GM15510 (cell line): ENCODE results near the gene FBXO3.

Experiments
- POLR2A ChIP-seq: IDR thresholded peaks from 3 replicates; pipeline ENCODE4 v1.6.1; 2011; ENCODE audit warnings: borderline replicate concordance; ENCODE audit not compliant: insufficient read length; ENCODE audit errors: extremely low read depth

Gene FBXO3

DNA sequence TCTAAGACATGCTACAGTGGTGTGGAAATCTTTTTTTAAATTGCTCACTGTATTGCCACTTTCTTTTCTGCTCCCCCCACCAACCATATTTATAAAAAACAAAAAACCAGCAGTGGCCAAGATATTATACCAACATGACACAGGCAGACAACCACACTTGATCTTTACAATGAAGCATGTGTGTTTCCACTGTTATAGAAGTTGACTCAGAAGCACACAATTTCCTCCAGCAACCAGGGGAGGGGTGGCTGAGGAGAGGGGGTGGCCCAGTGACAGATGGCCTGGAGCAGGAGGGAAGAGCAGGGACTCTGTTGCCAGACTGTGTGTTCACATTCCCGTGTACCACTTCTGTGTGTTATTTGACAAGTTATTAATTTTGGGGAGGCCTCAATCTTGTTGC is 52.9 kb downstream of the FBXO3 start:
- no peak for TF ChIP-seq POLR2A

DNA sequence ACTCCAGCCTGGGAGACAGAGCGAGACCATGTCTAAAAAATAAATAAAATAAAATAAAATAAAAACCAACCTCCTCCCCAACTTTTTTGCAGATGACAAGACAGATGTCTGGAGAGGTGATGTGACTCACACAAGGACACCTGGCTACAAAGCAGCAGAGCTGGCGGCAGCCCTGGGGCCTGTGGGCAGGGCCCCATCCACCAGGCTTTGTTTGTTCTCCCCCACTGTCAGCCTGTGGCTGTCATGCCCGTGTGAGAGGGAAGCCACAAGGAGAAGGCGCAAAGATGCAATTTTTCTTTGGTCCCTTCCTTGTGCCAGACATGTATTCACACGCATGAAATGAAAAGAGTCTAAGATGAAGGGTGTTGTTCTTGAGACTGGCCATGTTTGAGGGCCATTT is 54.7 kb downstream of the FBXO3 start:
- TF ChIP-seq POLR2A = no peak

DNA sequence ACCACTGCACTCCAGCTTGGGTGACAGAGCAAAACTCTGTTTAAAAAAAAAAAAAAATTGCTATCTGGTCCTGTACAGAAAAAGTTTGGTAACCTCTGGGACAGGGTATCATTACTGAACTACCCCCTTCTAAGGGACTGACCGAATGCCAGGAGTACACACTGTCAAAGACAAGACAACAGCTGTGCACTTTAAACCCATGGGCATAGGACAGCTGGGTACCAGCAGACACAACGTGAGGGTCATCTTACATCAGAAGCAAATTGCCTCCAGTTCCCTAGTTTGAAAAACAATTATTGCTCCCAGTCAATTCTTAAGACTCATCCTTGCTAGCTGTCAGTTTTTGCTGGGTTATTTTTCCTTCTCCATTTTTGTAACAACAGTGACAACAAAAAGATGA is 55.9 kb downstream of the FBXO3 start:
- no peak for TF ChIP-seq POLR2A

DNA sequence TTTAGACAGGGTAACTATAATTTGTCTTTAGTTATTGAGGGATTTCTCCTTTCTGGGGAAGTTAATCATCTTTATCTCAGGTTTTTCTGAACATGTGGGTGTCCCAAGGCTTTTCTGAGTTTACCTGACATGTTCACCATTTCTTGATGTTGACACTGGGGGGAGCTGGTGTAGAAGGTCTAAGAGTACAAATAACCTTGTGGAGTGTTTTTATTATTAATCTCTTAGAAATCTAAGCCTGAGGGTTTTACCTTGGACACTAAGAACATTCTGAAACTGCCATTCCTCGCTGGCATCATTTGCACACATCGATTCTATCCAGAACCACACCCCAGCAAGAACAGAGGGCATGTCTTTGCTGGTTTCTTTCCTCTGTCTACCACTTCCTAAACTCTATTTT is 58.1 kb downstream of the FBXO3 start:
- no peak for TF ChIP-seq POLR2A

DNA sequence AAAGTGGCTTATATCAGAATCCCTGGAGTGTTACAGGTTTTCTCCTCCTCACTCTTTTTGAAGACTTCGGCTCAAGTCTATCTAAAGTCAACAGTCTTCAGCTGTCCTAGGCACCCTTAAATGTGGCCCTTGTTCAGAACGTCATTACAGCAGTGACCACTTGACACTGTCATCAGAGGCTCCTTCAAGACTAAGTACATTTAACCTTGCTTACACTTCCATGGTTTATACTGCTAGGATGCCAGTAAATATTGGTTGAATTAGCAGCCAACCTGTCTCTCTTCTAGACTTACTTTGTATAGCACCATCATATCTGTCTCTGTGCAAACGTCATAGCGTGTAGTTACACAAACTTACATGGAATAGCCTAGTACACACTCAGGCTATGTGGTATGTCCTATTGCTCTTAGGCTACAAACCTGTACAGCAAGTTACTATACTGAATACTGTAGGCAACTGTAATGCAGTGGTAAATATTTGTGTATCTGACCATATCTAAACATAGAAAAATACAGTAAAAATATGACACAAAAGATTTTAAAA is 60.4 kb downstream of the FBXO3 start:
- TF ChIP-seq POLR2A = no peak

DNA sequence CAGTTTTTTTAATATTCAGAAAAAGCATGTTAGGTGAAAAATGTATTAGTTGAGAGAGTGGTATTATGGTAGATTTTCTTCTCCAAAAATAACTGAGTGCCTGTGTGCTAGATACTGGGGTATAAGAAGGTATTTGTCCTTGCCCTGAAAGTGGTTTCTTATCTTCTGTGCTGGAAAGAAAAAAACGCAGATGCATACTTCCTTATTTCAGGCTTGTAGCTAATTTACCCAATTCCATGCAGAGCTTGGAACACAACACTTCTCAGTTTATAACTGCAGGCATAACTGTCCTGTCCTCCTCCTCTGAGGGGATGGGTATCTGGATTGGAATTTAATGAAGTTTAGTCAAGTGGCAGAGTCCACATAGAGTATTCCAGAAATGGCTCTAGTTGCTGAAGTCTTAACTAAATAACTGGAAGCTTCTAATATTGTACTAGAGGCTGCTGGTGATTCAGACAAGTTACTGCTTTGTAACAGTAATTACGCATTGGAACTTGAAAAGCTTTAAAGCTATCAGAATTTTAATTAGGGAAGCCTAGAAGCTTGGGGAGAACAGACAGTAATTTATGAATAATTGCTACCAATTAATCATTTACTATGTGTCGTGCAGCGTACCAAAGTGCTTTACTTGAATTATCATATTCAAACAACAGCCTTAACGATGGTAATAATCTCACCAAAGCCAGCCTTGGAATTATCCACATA is 61.0 kb downstream of the FBXO3 start:
- no peak for TF ChIP-seq POLR2A

DNA sequence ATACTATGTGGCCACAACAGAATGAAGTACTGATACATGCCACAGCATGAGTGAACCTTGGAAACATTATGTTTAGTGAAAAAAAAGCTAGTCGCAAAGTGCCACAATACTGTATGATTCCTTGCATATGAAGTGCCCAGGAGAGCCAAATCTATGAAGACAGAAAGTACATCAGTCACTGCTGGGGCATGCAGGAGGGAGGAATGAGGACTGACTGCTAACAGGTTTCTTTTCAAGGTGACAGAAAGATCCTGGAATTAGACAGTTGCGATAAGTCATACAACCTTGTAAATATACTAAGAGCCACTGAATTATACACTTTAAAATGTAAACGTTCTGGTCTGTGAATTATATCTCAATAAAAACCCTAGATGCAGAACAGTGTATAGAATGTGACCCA is 61.9 kb downstream of the FBXO3 start:
- no peak for TF ChIP-seq POLR2A

DNA sequence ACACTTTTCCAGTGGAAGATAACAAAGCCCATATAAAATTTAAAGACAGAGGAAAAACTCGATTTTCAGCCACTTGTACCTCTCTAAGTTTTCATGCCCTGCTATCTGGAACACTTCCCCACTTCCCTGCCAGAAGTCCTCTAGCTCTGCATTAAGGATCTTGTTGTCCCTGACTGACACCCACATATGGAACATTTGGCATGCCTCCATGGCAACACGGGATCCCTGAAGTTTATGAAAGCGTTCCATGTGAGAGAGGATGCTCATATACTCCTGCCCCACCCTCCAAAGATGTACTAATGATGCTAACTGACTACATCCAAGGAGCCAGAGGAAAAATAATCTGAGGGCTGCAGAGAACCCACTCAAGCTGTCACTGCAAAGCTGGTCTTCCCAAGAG is 64.9 kb downstream of the FBXO3 start:
- no peak for TF ChIP-seq POLR2A

DNA sequence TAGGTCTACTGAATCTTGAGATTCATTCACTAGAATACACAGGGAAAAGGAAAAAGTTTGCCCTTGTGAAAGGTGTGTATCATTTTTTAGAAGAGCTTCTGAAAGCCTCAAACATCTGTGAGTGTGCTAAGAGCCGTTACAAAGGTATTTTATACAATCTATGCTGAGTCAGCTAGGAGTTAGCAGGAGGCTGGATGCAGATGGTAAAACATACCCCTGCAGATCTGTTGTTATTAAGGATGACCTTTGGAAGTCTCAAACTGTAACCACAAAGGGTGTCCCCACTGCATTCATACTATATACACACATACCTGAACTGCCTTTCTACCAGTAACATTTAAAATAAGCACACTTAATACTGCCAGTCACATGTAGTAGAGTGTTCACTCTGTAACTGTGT is 65.3 kb downstream of the FBXO3 start:
- no peak for TF ChIP-seq POLR2A

DNA sequence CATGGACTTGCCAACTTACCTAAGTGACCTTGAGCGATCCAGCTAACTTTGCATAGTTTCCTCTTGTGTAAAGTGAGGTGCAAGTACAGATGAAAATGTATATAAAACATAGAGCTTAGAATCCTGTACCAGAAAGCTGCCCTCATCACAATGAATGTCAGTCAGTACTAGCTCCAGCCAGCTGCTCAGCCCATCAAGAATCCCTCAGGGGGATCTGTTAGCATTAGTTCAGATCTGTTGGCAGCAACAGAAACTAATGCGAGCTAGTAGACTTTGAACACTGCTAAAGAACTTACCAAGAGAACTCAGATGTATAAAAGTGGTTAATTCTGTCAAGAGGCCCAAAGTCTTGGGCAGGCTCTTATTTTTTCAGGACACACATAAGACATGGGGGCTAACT is 67.4 kb downstream of the FBXO3 start:
- no peak for TF ChIP-seq POLR2A

DNA sequence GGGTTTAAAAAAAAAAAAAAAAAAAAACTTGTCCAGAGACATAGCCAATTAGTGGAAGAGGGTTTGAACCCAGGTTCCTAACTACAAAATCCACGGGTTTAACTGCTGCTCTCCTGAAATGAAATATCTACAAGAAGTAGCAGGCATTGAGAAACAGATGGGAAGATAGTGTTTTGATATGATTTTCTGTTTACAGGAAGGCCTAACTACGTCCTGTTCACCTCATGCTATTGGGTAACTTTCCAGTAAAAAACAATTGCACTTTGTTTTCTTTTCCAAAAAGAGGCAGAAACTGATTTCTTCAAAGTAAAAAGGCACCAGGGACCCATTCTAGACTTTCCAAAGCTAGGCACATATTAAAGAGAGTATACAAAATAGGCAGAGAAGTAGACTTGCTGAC is 67.8 kb downstream of the FBXO3 start:
- TF ChIP-seq POLR2A = no peak

DNA sequence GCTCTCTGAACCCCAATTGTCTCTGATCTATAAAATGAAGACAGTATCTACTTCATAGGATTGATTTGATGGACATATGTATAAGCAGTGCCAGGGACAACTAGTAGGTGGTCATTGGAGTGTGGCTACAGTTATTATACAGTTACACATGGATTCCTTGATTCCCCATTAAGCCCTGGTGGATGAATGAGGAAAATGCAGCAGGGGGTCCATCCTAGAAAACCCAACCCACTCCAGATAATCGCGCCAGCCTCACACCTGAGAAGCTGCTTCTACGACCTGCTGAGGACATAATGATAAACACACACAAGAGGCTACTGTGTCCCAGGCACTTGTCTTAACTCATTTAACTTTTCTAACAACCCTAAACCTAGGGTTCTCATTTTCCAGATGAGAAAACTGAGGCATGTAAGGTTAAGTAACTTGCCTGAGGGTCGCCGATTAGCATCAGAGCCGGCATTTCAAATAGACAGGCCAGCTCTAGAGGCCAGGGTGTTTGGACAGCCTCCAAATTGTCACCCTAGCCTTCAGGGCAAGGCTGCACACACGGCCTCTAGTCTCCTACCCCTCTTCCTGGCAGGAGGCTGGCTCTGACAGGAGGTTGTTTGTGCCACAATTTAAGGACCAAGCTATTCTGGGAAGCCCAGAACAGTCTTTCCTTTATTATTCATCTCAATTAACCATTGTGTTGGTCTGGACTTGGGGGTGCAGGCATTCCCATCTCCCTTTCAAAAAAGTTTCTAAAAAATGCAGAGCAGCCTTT is 69.9 kb downstream of the FBXO3 start:
- no peak for TF ChIP-seq POLR2A

DNA sequence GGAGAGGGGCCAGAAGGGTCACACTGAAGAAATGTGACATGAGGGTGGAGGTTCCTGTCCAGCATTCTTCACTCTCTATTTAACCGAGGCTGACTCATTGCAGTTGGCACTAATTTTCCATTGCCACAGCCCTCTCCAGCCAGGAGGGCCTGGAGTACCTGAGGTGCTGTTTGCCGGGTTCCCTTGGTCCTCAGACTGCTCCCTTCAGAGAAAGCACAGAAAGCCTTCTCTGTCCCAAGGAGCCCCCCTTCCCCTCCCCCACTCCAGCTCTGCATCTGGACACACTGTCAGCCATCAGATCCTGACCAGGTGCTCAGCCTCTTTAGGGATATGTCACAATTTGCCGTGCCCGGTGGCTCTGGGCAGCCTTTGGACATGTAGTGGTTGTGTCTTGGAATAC is 70.5 kb downstream of the FBXO3 start:
- TF ChIP-seq POLR2A = no peak

DNA sequence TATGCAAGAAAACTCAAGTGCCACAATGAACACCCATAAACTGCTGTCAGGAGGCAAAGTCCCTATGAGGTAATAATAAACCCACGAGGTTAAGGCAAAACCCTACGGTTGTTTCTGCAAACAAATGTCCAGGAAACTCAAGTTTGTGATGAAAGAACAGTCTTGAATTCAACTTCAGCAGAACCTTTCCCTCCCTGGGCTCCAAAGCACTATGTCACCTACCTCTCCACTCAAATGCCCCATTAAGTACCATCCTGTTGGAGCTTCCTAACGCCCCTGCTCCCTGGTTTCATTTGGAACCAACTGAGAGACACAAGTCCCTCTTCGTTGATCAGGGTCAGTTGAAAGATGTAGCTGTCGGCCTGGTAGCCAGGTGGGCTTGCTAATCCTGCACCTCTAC is 71.1 kb downstream of the FBXO3 start:
- TF ChIP-seq POLR2A = no peak

DNA sequence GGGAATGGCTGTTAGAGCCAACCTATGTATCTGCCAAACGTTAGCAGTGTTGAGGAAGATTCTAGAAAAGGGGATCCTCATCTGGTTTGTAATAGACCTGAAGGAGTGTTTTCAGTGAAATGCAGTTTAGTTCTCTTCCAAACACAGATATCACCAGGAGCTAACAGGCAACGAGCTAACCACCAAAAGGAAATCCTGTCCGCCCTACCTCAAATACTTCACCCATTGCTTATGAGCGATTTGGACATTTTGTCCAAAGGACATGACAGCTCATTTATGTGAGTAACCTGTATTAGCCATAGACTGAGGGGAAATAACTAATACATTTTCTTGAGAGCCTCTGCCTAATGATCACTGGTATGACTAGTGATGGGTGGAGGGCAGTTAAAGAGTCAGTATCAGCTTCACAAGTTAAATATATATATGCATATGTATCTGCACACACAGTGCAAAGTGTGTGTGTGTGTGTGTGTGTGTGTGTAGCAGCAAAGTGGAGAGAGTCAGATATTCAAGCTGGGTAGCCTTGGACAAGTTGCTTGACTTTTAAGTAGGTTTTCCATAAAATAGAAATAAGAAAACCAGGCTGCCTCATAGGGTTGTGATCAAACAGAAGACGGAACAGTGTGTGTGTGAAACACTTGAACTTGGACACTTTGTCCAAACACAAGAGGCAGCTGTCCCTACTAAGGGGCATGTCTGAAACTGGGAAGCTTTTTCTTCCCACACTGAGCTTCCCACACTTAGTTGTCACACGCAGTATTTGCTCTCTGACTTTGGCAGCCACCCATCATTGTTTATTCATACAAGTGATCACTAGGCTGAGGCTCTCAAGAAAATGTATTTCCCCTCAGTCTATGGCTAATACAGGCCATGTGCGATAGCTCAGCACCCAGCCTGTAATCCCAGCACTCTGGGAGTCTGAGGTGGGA is 72.8 kb downstream of the FBXO3 start:
- no peak for TF ChIP-seq POLR2A
